Peyer's patch (tissue), 4 donors: ENCODE results near the gene TRABD.

Experiments
- POLR2A ChIP-seq, 2 donors: fragments of 450-650 bp; IDR thresholded peaks; one replicate each; pipeline ENCODE4 v1.5.1; 2017; ENCODE audit warnings: antibody characterized with exemption in 2 of 2, mild to moderate bottlenecking in 2 of 2, moderate library complexity in 2 of 2
- TF ChIP-seq, protein P1 (sequence below), 6 experiments: fragments of 450-650 bp in 4 of 6; fragments of 200-600 bp in 2 of 6; sonication (generic) in 1 of 6; IDR thresholded peaks; one replicate each; pipeline ENCODE4 v1.5.1; 2017 to 2019; ENCODE audit warnings: antibody characterized with exemption in 6 of 6, mild to moderate bottlenecking in 3 of 6, moderate library complexity in 1 of 6

DNA sequence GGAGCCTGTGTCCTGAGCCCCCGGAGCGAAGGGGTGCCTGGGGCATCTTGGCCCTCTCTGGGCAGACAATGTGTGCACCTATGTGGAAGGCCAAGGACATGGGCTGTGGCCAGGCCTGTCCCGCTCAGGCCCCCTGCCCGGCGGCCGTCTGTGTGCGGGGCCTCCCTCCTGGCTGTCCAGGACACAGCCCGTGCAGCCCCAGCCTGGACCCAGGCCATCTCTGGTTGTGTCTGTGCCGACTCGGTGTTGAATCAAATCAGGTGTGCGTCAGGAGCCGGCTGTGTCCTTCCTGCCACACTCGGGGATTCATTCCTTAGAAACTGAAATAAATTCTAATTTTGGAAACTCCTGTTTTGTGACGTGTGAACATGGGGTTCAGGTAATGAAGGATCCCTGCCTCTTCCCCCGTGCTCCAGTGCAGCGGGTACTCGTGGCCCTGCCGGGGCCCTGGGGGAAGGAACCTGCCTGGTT, 13.6 kb downstream of the TRABD start:
- TF ChIP-seq, protein P1, sequence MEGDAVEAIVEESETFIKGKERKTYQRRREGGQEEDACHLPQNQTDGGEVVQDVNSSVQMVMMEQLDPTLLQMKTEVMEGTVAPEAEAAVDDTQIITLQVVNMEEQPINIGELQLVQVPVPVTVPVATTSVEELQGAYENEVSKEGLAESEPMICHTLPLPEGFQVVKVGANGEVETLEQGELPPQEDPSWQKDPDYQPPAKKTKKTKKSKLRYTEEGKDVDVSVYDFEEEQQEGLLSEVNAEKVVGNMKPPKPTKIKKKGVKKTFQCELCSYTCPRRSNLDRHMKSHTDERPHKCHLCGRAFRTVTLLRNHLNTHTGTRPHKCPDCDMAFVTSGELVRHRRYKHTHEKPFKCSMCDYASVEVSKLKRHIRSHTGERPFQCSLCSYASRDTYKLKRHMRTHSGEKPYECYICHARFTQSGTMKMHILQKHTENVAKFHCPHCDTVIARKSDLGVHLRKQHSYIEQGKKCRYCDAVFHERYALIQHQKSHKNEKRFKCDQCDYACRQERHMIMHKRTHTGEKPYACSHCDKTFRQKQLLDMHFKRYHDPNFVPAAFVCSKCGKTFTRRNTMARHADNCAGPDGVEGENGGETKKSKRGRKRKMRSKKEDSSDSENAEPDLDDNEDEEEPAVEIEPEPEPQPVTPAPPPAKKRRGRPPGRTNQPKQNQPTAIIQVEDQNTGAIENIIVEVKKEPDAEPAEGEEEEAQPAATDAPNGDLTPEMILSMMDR (IDR thresholded peaks at IDR 0.05) = no peak
- TF ChIP-seq POLR2A (IDR thresholded peaks at IDR 0.05) = no peak
